Measurements from ENCODE around the gene UBALD2.

GRCh38 chr17:76272541-76273444, 7.6 kb downstream of the UBALD2 start:
- TF ChIP-seq CTCF (conservative IDR thresholded peaks at IDR 0.05 in 1 of 2, IDR thresholded peaks at IDR 0.05 in 1 of 2; ENCODE audit: low read depth in 1 of 2, low read length in 2 of 2) = no peak
- no peak for TF ChIP-seq EZH2 (IDR thresholded peaks at IDR 0.05; ENCODE audit: low read length, missing control alignments)
